ENCODE measurements around the gene PLXNB1.
A peak's percentile ranks its signal among the peaks of the same experiment; 100 is the strongest.

Gene PLXNB1

GRCh38 chr3:48472673-48472922 is 42.7 kb upstream of the PLXNB1 start:
- Histone ChIP-seq H3K27me3 (ENCODE audit: insufficient read depth, low read length, poor library complexity) (no peaks in the 10 kb centered on the region), H3K27ac (ENCODE audit: low read length) (peak overlapping the region; percentile 93), H3K79me2 (ENCODE audit: insufficient read depth, low read length) (peaks cover 49% of the 10 kb centered on the region), H2AFZ (ENCODE audit: low read depth, low read length) (peak overlapping the region; percentile 78), H3K4me1 (ENCODE audit: insufficient read depth, low read length) (peaks cover 53% of the 10 kb centered on the region), H3K4me3 (ENCODE audit: low read depth in 1 of 2, low read length in 2 of 2) (peak overlapping the region; percentile 53 to 86), H3K9me3 (ENCODE audit: insufficient read depth, low read length, severe bottlenecking) (no peaks in the 10 kb centered on the region), H3K9ac (ENCODE audit: low read depth, low read length) (peak overlapping the region; percentile 85), H3K36me3 (ENCODE audit: insufficient read depth, low read length) (peaks cover 29% of the 10 kb centered on the region), H4K20me1 (ENCODE audit: insufficient read depth, low read length) (peaks cover 21% of the 10 kb centered on the region), H3K4me2 (ENCODE audit: insufficient read depth, low read length) (peak overlapping the region; percentile 83)
- ATAC-seq (ENCODE audit: insufficient read depth, low read depth) = peak; percentile 64
- TF ChIP-seq, protein P1, sequence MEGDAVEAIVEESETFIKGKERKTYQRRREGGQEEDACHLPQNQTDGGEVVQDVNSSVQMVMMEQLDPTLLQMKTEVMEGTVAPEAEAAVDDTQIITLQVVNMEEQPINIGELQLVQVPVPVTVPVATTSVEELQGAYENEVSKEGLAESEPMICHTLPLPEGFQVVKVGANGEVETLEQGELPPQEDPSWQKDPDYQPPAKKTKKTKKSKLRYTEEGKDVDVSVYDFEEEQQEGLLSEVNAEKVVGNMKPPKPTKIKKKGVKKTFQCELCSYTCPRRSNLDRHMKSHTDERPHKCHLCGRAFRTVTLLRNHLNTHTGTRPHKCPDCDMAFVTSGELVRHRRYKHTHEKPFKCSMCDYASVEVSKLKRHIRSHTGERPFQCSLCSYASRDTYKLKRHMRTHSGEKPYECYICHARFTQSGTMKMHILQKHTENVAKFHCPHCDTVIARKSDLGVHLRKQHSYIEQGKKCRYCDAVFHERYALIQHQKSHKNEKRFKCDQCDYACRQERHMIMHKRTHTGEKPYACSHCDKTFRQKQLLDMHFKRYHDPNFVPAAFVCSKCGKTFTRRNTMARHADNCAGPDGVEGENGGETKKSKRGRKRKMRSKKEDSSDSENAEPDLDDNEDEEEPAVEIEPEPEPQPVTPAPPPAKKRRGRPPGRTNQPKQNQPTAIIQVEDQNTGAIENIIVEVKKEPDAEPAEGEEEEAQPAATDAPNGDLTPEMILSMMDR (IDR thresholded peaks at IDR 0.05; ENCODE audit: borderline replicate concordance, extremely low read depth, low read length, poor library complexity, severe bottlenecking) = no peak
- TF ChIP-seq EZH2 (IDR thresholded peaks at IDR 0.05; ENCODE audit: borderline replicate concordance, low read depth, low read length, severe bottlenecking) = no peak
- DNase-seq = no peak

DNA sequence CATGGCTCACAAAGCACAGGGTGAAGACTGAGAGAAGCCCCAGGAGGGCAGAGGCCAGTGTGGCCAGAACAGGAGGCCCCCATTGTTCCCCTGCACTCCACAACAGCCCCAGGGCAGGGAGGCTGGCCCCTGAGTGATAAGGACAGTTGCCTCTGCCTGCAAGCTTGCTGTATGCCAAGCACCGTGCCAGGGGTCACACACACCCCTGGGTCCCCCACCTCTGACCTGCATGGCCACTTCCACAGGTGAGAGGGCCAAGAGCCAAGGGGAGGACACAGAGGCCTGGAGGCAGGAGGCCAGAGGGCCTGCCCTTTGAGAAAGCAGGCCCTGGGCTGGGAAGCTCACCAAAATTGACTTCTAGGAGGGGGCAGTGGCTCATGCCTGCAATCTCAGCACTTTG is 40.4 kb upstream of the PLXNB1 start:
- Histone ChIP-seq H3K4me1 (ENCODE audit: insufficient read depth, low read length) (peaks cover 75% of the 10 kb centered on the region), H3K36me3 (ENCODE audit: insufficient read depth, low read length) (peaks cover 45% of the 10 kb centered on the region), H3K79me2 (ENCODE audit: insufficient read depth, low read length) (peaks cover 69% of the 10 kb centered on the region), H3K27ac (ENCODE audit: low read length) (peak overlapping the region; percentile 43; the same call in 1 of the 2 replicates), H3K27me3 (ENCODE audit: insufficient read depth, low read length, poor library complexity) (no peaks in the 10 kb centered on the region), H4K20me1 (ENCODE audit: insufficient read depth, low read length) (peaks cover 24% of the 10 kb centered on the region; the same call in 1 of the 2 replicates), H3K9ac (ENCODE audit: low read depth, low read length) (peak overlapping the region; percentile 20), H3K4me3 (ENCODE audit: low read depth in 1 of 2, low read length in 2 of 2) (no peak overlapping the region), H2AFZ (ENCODE audit: low read depth, low read length) (no peak overlapping the region), H3K9me3 (ENCODE audit: insufficient read depth, low read length, severe bottlenecking) (no peaks in the 10 kb centered on the region), H3K4me2 (ENCODE audit: insufficient read depth, low read length) (peak overlapping the region; percentile 33)
- ATAC-seq (ENCODE audit: insufficient read depth, low read depth) (no peak), DNase-seq (no peak)
- TF ChIP-seq, protein P1 (IDR thresholded peaks at IDR 0.05; ENCODE audit: borderline replicate concordance, extremely low read depth, low read length, poor library complexity, severe bottlenecking) = no peak

DNA sequence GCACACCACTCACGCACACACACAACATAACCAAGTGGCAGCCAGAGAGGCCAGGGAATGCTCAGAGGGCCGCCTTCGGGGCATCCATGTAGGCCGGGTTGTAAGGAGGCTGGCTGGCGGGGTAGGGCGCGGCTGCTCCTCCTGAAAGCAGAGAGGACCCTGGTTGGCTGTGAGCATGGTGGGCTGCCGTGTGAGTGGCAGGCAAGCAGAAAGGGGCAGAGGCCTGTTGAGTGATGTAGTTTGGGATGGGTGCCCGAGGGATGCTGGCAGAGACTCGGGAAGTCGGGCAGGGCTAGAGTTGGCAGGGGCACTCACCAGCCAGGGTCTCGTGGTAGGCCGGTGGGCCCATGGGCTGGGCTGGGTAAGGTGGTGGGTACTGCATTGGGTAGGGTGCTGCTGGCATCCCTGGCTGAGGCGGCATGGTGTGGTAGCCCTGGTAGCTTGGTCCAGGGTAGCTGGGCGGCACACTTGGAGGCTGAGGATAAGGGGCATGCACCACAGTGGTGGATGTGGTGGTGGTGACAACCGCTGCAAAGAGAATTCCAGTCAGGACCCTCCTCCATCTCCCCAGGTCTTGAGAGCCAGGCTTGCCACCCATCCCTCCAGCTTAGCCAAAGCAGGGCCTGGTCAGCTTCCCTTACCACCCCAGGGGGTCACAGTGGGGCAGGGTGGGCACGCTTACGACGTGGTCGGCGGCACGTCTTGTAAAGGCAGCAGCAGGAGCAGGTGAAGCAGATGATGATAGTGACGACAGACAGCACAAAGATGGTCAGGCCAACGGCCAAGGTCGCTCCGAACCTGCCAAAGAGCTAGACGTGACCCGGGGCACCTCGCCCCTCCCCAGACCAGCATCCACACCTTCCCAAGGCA is 39.4 kb upstream of the PLXNB1 start:
- Histone ChIP-seq H3K36me3 (ENCODE audit: insufficient read depth, low read length) (peaks cover 49% of the 10 kb centered on the region), H3K4me3 (ENCODE audit: low read depth in 1 of 2, low read length in 2 of 2) (no peak overlapping the region), H3K27me3 (ENCODE audit: insufficient read depth, low read length, poor library complexity) (no peaks in the 10 kb centered on the region), H4K20me1 (ENCODE audit: insufficient read depth, low read length) (peaks cover 24% of the 10 kb centered on the region; the same call in 1 of the 2 replicates), H3K27ac (ENCODE audit: low read length) (peak overlapping the region; percentile 43; the same call in 1 of the 2 replicates), H3K9ac (ENCODE audit: low read depth, low read length) (peak overlapping the region; percentile 20; the same call in 1 of the 2 replicates), H3K79me2 (ENCODE audit: insufficient read depth, low read length) (peaks cover 69% of the 10 kb centered on the region), H3K4me2 (ENCODE audit: insufficient read depth, low read length) (peak overlapping the region; percentile 35), H2AFZ (ENCODE audit: low read depth, low read length) (no peak overlapping the region), H3K9me3 (ENCODE audit: insufficient read depth, low read length, severe bottlenecking) (no peaks in the 10 kb centered on the region), H3K4me1 (ENCODE audit: insufficient read depth, low read length) (peaks cover 78% of the 10 kb centered on the region)
- ATAC-seq (ENCODE audit: insufficient read depth, low read depth) (no peak), DNase-seq (no peak)
- TF ChIP-seq EZH2 (IDR thresholded peaks at IDR 0.05; ENCODE audit: borderline replicate concordance, low read depth, low read length, severe bottlenecking) = no peak
- TF ChIP-seq, protein P1 (IDR thresholded peaks at IDR 0.05; ENCODE audit: borderline replicate concordance, extremely low read depth, low read length, poor library complexity, severe bottlenecking) = no peak
